SK-N-MC (cell line): ENCODE data around the gene FKBP1A.
"Not testable (repeated sequence)": the region's sequence is repeated elsewhere in the genome, so short reads cannot be mapped to it uniquely, and the experiment has no call there.

ENCODE experiments used
- EZH2 ChIP-seq: fragments of 200-600 bp; sonication (generic); IDR thresholded peaks from one replicate; pipeline ENCODE4 v1.6.1; 2017; ENCODE audit warnings: antibody characterized with exemption
- FOXP2 ChIP-seq: optimal IDR thresholded peaks from 2 replicates; pipeline ENCODE3; 2011; ENCODE audit warnings: mild to moderate bottlenecking, moderate library complexity; ENCODE audit not compliant: insufficient read depth; ENCODE audit errors: extremely low read length, control extremely low read depth
- POLR2AphosphoS5 ChIP-seq: IDR thresholded peaks from 2 replicates; pipeline ENCODE4 v1.6.1; 2012; ENCODE audit warnings: mild to moderate bottlenecking, low read depth, low read length, borderline replicate concordance

- not testable (repeated sequence) for TF ChIP-seq FOXP2, EZH2, POLR2AphosphoS5
Measured at GRCh38 chr20:1398185-1398584, 5.3 kb upstream of the FKBP1A start.
